ENCODE data around the gene AMZ1. TPM values are rescaled to one million over a fixed set of nuclear protein-coding genes. Genes with fewer than 3 reads are reported as not detected.
A peak's percentile ranks its signal among the peaks of the same experiment; 100 is the strongest.

AMZ1 gene
- total RNA-seq, 4 donors from 2014 or later, result under 0.01 to 1.2 (median 0.53) TPM

DNA sequence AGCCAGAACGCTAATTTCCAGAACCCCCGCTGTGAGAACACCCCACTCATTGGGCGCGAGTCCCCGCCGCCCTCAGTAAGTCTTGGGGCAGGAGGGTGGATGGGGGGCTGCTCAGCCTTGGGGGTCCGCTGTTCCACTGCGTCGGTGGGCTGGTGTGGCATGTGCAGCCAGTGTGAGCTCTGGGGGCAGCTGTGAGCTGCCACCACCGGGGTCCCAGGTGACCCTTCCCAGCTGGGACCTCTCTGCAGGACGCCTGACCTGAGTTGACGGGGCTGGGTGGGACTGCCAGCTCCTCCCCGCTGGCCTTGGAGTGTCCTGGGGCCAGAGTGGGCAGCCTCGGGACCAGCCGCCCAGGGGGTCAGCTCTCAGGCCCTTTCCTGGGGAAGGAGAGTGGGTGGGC lies 29.1 kb upstream of the AMZ1 start:
- Histone ChIP-seq H3K27ac (replicated peaks in 1 of 4) (no peak overlapping the region), H3K36me3 (peaks cover 0 to 70% (median 58%) of the 10 kb centered on the region in 4 donors), H3K27me3 (no peaks in the 10 kb centered on the region), H3K9me3 (no peaks in the 10 kb centered on the region), H3K4me3 (no peak overlapping the region), H3K4me1 (peaks cover 16 to 19% (median 16%) of the 10 kb centered on the region in 4 donors)
- TF ChIP-seq POLR2AphosphoS5 (IDR thresholded peaks at IDR 0.05) (no peak), EP300 (IDR thresholded peaks at IDR 0.05) (no peak), POLR2A (IDR thresholded peaks at IDR 0.05; ENCODE audit: low read depth) (no peak)
- TF ChIP-seq, protein P1, sequence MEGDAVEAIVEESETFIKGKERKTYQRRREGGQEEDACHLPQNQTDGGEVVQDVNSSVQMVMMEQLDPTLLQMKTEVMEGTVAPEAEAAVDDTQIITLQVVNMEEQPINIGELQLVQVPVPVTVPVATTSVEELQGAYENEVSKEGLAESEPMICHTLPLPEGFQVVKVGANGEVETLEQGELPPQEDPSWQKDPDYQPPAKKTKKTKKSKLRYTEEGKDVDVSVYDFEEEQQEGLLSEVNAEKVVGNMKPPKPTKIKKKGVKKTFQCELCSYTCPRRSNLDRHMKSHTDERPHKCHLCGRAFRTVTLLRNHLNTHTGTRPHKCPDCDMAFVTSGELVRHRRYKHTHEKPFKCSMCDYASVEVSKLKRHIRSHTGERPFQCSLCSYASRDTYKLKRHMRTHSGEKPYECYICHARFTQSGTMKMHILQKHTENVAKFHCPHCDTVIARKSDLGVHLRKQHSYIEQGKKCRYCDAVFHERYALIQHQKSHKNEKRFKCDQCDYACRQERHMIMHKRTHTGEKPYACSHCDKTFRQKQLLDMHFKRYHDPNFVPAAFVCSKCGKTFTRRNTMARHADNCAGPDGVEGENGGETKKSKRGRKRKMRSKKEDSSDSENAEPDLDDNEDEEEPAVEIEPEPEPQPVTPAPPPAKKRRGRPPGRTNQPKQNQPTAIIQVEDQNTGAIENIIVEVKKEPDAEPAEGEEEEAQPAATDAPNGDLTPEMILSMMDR (IDR thresholded peaks at IDR 0.05), result no peak
- DNase-seq (ENCODE audit: extremely low spot score), result no peak
- intact Hi-C loops (cut with DNase I), result no loop called here
- 93% methylated on average over 9 of the region's 15 CpGs for WGBS

- H3K9me3 ChIP-seq, result no peaks in the 10 kb centered on the region
- WGBS, result 91% methylated on average over 31 of the region's 36 CpGs
- peaks cover 0 to 68% (median 57%) of the 10 kb centered on the region in 4 donors for H3K36me3 ChIP-seq
- H3K27me3 ChIP-seq, result no peaks in the 10 kb centered on the region
- H3K27ac ChIP-seq (replicated peaks in 1 of 4), result no peak overlapping the region
- no peak for DNase-seq (ENCODE audit: extremely low spot score)
- H3K4me3 ChIP-seq, result no peak overlapping the region
- H3K4me1 ChIP-seq, result peaks cover 16 to 23% (median 17%) of the 10 kb centered on the region in 4 donors
- intact Hi-C loops (cut with DNase I), result no loop called here
- TF ChIP-seq EP300 (IDR thresholded peaks at IDR 0.05) (no peak), POLR2A (IDR thresholded peaks at IDR 0.05; ENCODE audit: low read depth) (no peak), POLR2AphosphoS5 (IDR thresholded peaks at IDR 0.05) (no peak)
- TF ChIP-seq, protein P1 (IDR thresholded peaks at IDR 0.05), result no peak
Measured at GRCh38 chr7:2659556-2660358, 28.2 kb upstream of the AMZ1 start.

DNA sequence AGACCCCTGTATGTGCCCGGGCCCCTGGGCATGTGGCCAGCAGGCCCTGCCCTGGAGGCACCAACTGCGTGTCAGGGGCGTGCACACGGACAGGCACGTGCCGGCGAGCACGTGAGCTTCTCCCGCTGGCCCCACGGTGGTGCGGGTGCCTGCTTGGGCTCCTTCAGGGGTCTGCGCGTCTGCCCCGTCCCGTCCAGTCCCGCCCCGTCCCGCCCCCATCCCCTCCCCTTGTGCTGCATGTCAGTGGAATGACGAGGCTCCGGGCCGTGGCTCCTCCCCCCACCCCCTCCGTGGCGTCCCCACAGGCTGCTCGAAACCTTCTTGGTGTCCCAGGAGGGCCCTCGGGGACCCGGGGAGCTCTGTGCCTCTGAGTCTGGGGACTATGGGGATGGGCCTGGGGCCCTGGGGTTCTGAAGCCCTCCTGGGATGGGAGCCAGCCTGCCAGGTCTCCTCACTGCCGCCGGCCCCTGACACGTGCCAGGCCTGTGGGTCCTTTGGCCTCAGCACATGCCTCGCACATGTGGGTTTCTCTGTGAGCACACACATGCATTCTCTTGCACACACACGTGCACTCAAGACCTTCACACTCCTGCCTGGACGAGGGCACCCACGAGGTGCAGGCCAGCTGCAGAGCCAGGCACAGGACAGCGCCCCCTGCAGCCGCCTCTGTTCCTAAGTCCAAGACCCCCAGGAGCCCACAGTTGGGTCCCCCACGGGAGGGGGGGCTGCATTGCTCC lies 27.5 kb upstream of the AMZ1 start:
- Histone ChIP-seq H3K27me3 (no peaks in the 10 kb centered on the region), H3K4me1 (peaks cover 16 to 25% (median 17%) of the 10 kb centered on the region in 4 donors), H3K9me3 (no peaks in the 10 kb centered on the region), H3K4me3 (no peak overlapping the region), H3K36me3 (peaks cover 0 to 64% (median 52%) of the 10 kb centered on the region in 4 donors), H3K27ac (replicated peaks in 1 of 4) (no peak overlapping the region)
- TF ChIP-seq, protein P1 (IDR thresholded peaks at IDR 0.05), result peak in 1 of 3 experiments; percentile 4
- no peak for TF ChIP-seq EP300 (IDR thresholded peaks at IDR 0.05)
- no peak for DNase-seq (ENCODE audit: extremely low spot score)
- 82% methylated on average over 10 of the region's 36 CpGs for WGBS
- intact Hi-C loops (cut with DNase I), result no loop called here

GRCh38 chr7:2661096-2661449 lies 26.9 kb upstream of the AMZ1 start:
- 89% methylated on average over 7 of the region's 10 CpGs for WGBS
- Histone ChIP-seq H3K27me3 (no peaks in the 10 kb centered on the region), H3K36me3 (peaks cover 0 to 60% (median 48%) of the 10 kb centered on the region in 4 donors), H3K27ac (replicated peaks in 1 of 4) (no peak overlapping the region), H3K4me1 (peaks cover 16 to 29% (median 17%) of the 10 kb centered on the region in 4 donors), H3K4me3 (no peak overlapping the region), H3K9me3 (no peaks in the 10 kb centered on the region)
- no peak for DNase-seq (ENCODE audit: extremely low spot score)
- intact Hi-C loops (cut with DNase I), result no loop called here
- TF ChIP-seq POLR2AphosphoS5 (IDR thresholded peaks at IDR 0.05) (no peak), POLR2A (IDR thresholded peaks at IDR 0.05; ENCODE audit: low read depth) (no peak), EP300 (IDR thresholded peaks at IDR 0.05) (no peak)
- TF ChIP-seq, protein P1 (IDR thresholded peaks at IDR 0.05), result no peak
